ENCODE measurements around the gene ATG4B.
A peak's percentile ranks its signal among the peaks of the same experiment; 100 is the strongest.

ATG4B gene

GRCh38 chr2:241633561-241633960, 3.9 kb upstream of the ATG4B start:
- no peak for TF ChIP-seq CTCF (conservative IDR thresholded peaks at IDR 0.05; ENCODE audit: control insufficient read depth, insufficient read depth, low read depth, low read length)
- no peak overlapping the region for H3K4me3 ChIP-seq (ENCODE audit: control insufficient read depth, low read depth, low read length)
- DNase-seq (ENCODE audit: low read depth): no peak

GRCh38 chr2:241635756-241636155, 1.7 kb upstream of the ATG4B start:
- peak; percentile 27 for DNase-seq (ENCODE audit: low read depth)
- H3K4me3 ChIP-seq (ENCODE audit: control insufficient read depth, low read depth, low read length): peak overlapping the region; percentile 76
- no peak for TF ChIP-seq CTCF (conservative IDR thresholded peaks at IDR 0.05; ENCODE audit: control insufficient read depth, insufficient read depth, low read depth, low read length)

- no peak for DNase-seq (ENCODE audit: low read depth)
- peak overlapping the region; percentile 76 for H3K4me3 ChIP-seq (ENCODE audit: control insufficient read depth, low read depth, low read length)
- TF ChIP-seq CTCF (conservative IDR thresholded peaks at IDR 0.05; ENCODE audit: control insufficient read depth, insufficient read depth, low read depth, low read length): no peak
Measured at GRCh38 chr2:241636182-241637017, 1.1 kb upstream of the ATG4B start.

GRCh38 chr2:241637795-241638660, 535 bp downstream of the ATG4B start:
- TF ChIP-seq CTCF (conservative IDR thresholded peaks at IDR 0.05; ENCODE audit: control insufficient read depth, insufficient read depth, low read depth, low read length): no peak
- peak overlapping the region; percentile 76 for H3K4me3 ChIP-seq (ENCODE audit: control insufficient read depth, low read depth, low read length)
- no peak for DNase-seq (ENCODE audit: low read depth)

- TF ChIP-seq CTCF (conservative IDR thresholded peaks at IDR 0.05; ENCODE audit: control insufficient read depth, insufficient read depth, low read depth, low read length): no peak
- no peak for DNase-seq (ENCODE audit: low read depth)
- no peak overlapping the region for H3K4me3 ChIP-seq (ENCODE audit: control insufficient read depth, low read depth, low read length)
Measured at GRCh38 chr2:241638940-241639339, 1.4 kb downstream of the ATG4B start.

GRCh38 chr2:241639385-241639784, 1.9 kb downstream of the ATG4B start:
- DNase-seq (ENCODE audit: low read depth): no peak
- TF ChIP-seq CTCF (conservative IDR thresholded peaks at IDR 0.05; ENCODE audit: control insufficient read depth, insufficient read depth, low read depth, low read length): no peak
- no peak overlapping the region for H3K4me3 ChIP-seq (ENCODE audit: control insufficient read depth, low read depth, low read length)
